HG02610 (cell line): ENCODE measurements around the gene PFKP.

Experiments
- ATAC-seq: cut with Tn5 transposase; IDR thresholded peaks from one replicate; pipeline ENCODE4 v1.9.1; 2021; ENCODE audit warnings: mild to moderate bottlenecking, moderate library complexity; ENCODE audit not compliant: unreplicated experiment

Gene PFKP

GRCh38 chr10:3110782-3111620 is 43.7 kb downstream of the PFKP start:
- ATAC-seq: no peak

GRCh38 chr10:3111621-3112163 is 44.3 kb downstream of the PFKP start:
- ATAC-seq: no peak

- ATAC-seq: no peak
These were observed 46.0 kb downstream of the PFKP start for GRCh38 chr10:3113343-3113720.

DNA sequence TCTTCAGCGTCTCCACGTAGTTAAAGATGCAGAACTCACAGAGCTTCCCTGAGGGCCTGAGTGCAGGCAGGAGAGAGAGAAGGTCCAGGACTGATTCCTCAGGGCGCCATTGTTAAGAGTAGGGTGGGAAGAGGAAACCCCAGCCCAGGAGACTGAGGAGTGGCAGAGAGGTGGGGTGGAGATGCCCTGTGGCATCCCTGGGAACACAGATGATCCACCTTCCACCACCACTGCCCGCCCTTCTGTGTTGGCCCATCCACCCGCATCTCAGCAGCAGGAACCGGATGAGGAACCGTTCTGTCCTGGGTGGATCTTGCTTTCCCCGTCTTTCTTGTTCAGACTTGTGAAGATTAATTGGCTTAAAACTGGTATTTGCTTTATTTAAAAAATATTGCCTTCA is 48.3 kb downstream of the PFKP start:
- no peak for ATAC-seq

DNA sequence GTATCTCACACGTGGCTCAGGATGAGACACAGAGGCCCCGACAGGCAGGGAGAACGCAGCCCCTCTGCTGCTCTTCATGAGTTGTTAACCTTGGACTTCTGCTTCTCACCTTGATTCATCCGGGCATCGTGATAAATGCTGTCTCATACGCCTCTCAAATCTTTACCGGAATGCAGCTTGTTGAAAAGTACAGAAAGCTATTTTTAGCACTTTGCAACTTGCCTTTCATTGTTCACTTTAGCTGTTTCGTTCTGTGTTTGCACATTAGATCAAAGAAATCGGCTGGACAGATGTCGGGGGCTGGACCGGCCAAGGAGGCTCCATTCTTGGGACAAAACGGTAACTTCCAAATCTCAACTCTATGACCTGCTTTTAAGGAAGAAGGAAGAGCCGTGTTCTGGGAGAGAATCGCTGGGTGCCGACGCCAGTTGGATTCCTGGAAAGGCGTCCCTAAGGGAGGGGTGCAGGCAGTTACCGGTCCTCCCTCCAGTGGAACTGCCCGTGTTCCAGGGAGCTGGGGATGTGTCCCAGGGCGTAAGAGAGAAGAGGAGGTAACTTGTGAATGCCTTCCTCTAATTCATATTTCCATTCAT is 49.3 kb downstream of the PFKP start:
- no peak for ATAC-seq

- no peak for ATAC-seq
These were observed 50.1 kb downstream of the PFKP start for GRCh38 chr10:3117486-3117885.

DNA sequence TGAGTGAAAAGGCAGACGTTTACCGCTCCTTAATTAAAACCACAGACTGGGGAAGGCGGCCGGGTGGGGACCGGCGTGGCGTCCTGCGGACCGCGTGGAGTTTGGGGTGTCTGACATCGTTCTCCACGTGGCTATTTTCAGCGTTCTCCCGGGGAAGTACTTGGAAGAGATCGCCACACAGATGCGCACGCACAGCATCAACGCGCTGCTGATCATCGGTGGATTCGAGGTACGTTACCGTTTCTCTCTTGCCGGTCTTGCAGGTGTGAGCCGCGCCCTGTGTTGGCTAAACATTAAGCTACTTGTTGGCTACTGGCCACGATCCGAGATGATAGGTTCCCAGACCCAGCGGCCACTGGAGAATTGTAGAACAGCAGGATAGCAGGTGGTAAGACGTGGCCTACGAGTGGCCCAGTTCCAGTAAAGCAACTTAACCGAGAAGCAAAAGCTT is 51.3 kb downstream of the PFKP start:
- ATAC-seq: no peak

DNA sequence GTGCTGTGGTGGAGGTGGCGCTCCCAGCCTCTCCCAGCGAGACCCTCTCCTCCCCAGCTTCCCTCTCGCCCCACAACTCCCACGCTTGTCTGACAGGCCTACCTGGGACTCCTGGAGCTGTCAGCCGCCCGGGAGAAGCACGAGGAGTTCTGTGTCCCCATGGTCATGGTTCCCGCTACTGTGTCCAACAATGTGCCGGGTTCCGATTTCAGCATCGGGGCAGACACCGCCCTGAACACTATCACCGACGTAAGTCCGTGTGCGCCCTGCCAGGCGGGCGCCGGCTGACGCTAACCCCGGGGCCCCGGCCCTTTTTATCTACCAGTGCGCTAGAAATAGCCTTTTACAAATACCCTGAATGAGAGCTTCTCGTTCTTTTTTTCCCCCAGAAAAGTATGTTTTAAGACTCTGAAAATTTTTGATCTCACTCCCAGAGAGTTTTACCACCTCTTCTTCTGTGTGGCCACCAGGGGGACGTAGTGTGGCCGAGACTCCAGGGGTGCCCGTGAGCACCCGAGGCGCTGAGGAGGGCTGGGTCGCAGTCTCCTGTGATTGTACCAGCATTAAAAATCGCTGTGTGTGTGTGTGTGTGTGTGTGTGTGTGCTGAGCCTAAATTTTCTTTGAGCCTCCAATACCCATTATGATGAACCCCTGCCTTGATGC is 52.6 kb downstream of the PFKP start:
- ATAC-seq: no peak

DNA sequence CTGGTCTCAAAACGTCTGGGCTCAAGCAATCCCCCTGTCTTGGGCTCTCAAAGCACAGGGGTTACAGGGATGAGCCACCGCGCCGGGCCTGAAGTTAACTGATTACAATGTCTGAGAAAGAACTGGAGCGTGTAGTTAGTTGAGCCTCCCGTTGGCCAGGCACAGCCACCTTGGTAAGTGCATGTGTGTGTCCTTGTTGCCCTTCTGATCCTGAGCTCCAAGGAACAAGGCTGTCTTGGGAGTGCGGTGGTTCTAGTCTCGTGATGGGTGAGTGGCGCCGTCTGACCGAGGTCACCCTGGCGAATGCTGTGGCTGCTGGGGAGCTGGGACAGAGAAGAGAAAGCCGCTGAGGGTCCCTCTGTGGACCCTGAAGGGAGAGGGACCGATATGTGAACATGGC is 54.7 kb downstream of the PFKP start:
- no peak for ATAC-seq

- ATAC-seq: no peak
These were observed 55.3 kb downstream of the PFKP start for GRCh38 chr10:3122486-3123205.

DNA sequence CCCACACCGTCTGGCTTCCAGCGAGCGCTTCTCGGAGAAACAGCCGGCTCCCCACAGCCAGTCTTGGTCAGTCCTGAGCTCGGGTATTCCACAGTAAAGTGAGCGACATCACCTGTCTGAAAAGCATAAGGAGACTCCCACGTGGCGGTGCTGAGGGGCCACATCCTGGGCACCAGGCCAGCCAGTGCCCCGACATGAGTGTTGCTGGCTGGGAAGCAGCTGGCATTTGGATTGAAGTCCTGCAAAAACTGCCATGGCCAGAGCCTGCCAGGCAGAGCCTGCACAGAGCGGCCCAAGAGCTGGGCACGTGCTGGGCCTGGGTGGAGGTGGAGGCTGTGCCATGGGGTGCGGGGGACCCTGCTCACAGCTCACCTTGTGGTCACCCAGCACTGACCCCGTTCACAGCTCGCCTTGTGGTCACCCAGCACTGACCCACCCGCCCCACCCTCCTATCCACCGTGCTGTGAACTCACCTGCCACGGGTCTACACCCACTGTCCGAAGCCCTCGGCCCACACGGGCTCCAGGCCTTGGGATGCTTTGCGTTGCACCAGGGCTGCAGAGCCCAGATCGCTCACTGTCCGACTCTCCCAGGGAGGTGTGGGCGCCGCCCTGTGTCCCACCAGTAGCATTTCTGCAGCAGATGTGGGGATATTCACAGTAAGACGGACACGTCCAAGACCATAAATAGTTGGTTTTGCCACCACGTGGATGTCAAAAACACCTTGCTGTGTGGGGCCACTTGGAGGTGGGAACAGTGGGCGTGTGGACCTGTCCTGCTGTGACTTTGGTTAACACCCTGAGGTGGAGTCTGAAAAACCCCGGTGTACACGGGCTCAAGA is 56.4 kb downstream of the PFKP start:
- no peak for ATAC-seq

DNA sequence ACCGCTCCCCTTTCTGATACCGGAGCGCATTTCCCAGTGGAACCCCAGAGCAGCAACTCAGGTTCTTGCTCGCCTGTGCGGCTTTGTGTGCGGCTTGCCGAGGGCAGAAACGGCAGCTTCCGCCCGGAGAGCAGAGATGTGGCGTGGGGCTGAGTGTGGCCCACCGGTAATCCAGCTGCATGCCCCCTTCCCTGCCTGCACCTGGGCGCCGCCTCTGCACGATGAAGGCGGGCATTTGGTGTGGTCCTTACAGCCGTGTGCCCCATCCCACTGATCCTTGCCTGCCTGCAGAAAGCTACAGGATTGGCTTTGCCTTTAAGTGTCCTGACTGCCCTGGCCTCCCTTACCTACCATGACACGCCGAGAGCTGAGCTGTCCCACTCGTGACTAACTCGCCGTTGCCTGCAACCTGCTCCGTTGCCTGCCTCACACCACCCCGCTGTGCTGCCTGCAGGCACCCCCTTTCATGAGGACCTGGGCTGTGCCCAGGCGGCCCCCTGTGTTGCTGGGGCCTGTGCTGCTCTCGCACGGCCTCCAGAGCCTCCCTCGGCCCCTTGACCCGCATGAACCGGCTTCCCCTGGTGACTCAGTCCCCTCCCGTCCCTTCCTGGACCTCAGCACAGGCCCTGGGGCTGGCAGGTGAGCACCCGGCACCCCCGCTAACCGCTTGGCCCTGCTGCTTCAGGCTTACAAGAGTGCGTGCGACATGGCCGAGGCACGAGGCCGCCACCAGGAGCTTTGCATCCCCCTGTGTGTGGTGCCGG is 57.2 kb downstream of the PFKP start:
- no peak for ATAC-seq

DNA sequence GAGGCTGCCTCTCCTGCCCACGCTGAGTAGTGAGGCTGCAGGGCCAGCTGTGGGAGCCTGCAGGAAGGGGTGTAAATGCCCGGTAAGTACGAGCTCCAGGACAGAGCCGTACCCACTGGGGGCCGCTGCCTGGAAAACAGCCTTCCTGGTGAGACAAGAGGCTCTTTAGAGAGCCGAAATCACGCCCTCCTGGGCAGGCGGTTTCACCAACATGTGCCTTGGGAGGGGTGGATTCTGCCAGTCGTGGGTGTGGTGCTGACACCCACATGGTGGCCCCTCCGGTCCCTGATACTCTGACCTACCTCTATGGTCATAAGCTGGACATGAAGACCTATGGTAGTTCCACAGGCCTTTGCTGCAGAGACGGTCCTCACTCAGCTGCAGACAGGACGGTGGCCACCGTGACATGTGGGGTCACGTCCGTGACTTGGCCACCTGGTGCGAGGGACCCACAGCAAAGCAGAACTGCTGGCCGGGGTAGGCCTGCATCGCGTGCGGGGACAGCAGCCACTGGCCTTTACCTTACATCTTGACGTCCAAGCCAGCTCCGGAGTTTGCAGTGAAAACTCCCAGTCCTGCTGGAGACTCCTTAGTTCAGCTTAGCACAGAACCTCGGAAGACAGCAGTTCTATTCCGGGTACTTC is 58.3 kb downstream of the PFKP start:
- ATAC-seq: no peak

DNA sequence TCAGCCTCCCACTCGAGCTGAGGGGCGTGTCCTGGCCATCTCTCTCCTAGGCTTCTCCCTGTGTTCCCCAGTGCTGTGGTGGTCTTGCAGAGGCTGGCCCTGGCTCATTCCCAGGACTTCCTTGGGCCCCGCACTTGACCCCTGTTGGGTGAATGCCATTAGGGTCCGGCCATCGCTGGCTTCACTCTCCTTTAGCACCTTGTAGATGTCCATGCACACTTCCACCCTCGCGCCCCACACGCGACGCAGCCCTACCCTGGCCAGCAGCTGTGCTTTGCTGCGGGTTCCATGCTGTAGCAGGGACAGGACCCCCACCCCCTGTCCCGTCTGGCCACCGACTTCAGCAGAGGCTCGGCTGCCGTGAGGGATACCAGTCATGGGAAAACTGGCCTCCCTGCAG is 58.9 kb downstream of the PFKP start:
- no peak for ATAC-seq

- no peak for ATAC-seq
These were observed 59.5 kb downstream of the PFKP start for GRCh38 chr10:3126741-3127346.

- no peak for ATAC-seq
These were observed 60.6 kb downstream of the PFKP start for GRCh38 chr10:3127921-3128320.

DNA sequence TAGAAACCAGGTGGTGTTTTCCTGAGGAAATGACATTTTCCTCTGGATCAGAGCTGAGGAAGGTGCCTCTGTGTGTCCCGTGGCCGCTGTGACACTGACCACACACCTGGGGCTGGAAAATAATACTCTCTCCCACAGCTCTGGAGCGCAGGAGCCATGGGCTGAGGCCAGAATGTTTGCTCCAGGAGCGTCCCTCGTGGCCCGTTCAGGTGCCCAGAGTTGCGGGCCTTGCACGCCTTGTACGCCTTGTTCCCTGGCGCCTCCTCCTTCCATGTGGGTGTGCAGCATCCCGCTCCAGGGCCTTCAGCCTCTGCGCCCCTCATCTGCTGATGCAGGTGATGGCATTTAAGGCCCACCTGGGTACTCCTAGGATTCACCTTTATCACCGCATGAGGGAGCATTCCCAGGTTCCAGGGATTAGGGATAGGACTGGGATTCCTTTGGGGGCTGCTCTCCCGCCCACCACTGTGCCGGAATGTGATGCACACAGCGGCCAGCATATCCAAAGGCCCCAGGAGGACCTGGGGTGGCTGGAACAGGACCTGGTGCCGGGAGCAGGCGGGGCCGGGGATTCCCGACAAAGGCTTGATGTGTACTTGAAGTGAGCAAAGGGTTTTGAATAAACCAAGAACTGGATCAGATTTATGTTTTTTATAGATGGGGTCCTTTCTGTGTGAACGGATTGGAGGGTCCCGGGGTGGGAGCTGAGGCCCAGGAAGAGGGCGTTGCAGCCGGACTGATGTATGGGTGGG is 61.2 kb downstream of the PFKP start:
- ATAC-seq: no peak
